GM23338 (cell line): Measurements from ENCODE around the gene ZNF544.

Source experiments
- CREB1 ChIP-seq: fragments of 250-450 bp; sonication (Bioruptor Pico); IDR thresholded peaks from 2 replicates; pipeline ENCODE4 v1.5.0; 2020; ENCODE audit warnings: low read depth, mild to moderate bottlenecking, moderate library complexity
- EZH2 ChIP-seq: fragments of 200-600 bp; sonication (generic); IDR thresholded peaks from one replicate; pipeline ENCODE4 v1.8.0; 2017; ENCODE audit warnings: antibody characterized with exemption, mild to moderate bottlenecking, low read depth; ENCODE audit not compliant: unreplicated experiment
- EZH2phosphoT487 ChIP-seq: fragments of 200-600 bp; sonication (generic); IDR thresholded peaks from one replicate; pipeline ENCODE4 v1.8.1; 2018; ENCODE audit warnings: antibody characterized with exemption; ENCODE audit not compliant: unreplicated experiment
- JUNB ChIP-seq: IDR thresholded peaks from one replicate; pipeline ENCODE4 v1.6.1; 2016; ENCODE audit warnings: antibody characterized with exemption; ENCODE audit not compliant: unreplicated experiment
- NANOG ChIP-seq: IDR thresholded peaks from 2 replicates; pipeline ENCODE4 v1.6.1; 2016; ENCODE audit warnings: antibody characterized with exemption, borderline replicate concordance
- POLR2AphosphoS5 ChIP-seq: IDR thresholded peaks from 2 replicates; pipeline ENCODE4 v1.6.1; 2016; ENCODE audit warnings: antibody characterized with exemption, low read depth
- STAT1 ChIP-seq: IDR thresholded peaks from one replicate; pipeline ENCODE4 v1.6.1; 2016; ENCODE audit warnings: antibody characterized with exemption; ENCODE audit not compliant: unreplicated experiment
- ZNF114 ChIP-seq: fragments of 250-450 bp; sonication (Bioruptor Pico); IDR thresholded peaks from 2 replicates; pipeline ENCODE4 v1.5.0; 2020; ENCODE audit warnings: mild to moderate bottlenecking, moderate library complexity
- ZNF331 ChIP-seq: fragments of 250-450 bp; sonication (Bioruptor Pico); IDR thresholded peaks from 2 replicates; pipeline ENCODE4 v1.5.0; 2020; ENCODE audit warnings: low read depth, mild to moderate bottlenecking, moderate library complexity
- TF ChIP-seq, protein P1 (sequence below), 2 experiments: fragments of 200-600 bp in 1 of 2; sonication (generic) in 1 of 2; conservative IDR thresholded peaks; 2 replicates each; pipeline versions ENCODE4 v1.5.1 to v1.6.1; 2016 to 2017; ENCODE audit warnings: antibody characterized with exemption in 2 of 2, low read depth in 2 of 2, mild to moderate bottlenecking in 2 of 2, moderate library complexity in 1 of 2
- TF ChIP-seq, protein P2 (sequence below): IDR thresholded peaks from one replicate; pipeline ENCODE4 v1.6.1; 2018; ENCODE audit warnings: antibody characterized with exemption; ENCODE audit not compliant: unreplicated experiment
- TF ChIP-seq, protein P3 (sequence below): IDR thresholded peaks from 2 replicates; pipeline ENCODE4 v1.6.1; 2016; ENCODE audit warnings: antibody characterized with exemption

DNA sequence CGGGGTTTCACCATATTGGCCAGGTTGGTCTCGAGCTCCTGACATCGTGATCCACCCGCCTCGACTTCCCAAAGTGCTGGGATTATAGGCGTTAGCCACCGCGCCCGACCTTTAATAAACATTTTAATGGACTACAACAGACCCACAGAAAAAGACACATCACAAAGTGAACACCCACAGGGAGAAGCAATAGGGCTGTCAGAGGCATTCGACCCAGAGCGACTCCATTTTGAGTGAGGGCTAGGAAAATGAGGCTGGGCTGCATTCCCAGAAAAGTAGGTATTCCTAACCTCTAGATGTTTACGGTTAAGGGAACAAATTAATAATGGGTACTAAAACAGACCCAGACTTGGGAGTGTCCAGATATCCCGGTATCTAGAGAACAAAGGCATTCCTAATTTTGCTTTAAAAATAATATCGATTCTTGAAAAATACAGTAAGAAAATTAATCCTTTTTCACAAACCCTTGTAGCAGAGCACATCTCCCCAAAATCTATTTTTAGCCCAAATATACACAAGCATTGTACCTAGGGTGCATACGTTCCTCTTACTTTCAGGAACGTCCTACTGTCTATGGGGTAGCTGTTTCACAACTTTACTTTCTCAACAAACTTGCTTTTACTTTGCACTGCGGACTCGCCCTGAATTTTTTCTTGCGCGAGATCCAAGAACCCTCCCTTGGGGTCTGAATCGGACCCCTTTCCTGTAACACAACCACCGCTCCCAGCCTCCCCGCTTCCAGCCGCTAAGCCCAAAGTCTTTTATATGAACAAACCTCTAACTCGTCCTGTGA is 49.2 kb downstream of the ZNF544 start:
- TF ChIP-seq, protein P1, sequence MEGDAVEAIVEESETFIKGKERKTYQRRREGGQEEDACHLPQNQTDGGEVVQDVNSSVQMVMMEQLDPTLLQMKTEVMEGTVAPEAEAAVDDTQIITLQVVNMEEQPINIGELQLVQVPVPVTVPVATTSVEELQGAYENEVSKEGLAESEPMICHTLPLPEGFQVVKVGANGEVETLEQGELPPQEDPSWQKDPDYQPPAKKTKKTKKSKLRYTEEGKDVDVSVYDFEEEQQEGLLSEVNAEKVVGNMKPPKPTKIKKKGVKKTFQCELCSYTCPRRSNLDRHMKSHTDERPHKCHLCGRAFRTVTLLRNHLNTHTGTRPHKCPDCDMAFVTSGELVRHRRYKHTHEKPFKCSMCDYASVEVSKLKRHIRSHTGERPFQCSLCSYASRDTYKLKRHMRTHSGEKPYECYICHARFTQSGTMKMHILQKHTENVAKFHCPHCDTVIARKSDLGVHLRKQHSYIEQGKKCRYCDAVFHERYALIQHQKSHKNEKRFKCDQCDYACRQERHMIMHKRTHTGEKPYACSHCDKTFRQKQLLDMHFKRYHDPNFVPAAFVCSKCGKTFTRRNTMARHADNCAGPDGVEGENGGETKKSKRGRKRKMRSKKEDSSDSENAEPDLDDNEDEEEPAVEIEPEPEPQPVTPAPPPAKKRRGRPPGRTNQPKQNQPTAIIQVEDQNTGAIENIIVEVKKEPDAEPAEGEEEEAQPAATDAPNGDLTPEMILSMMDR (conservative IDR thresholded peaks at IDR 0.05; ENCODE audit: low read depth in 2 of 2), result no peak
- no peak for TF ChIP-seq JUNB
- no peak for TF ChIP-seq POLR2AphosphoS5
- TF ChIP-seq EZH2phosphoT487, result no peak
- no peak for TF ChIP-seq EZH2
- TF ChIP-seq ZNF114, result no peak
- TF ChIP-seq, protein P2, sequence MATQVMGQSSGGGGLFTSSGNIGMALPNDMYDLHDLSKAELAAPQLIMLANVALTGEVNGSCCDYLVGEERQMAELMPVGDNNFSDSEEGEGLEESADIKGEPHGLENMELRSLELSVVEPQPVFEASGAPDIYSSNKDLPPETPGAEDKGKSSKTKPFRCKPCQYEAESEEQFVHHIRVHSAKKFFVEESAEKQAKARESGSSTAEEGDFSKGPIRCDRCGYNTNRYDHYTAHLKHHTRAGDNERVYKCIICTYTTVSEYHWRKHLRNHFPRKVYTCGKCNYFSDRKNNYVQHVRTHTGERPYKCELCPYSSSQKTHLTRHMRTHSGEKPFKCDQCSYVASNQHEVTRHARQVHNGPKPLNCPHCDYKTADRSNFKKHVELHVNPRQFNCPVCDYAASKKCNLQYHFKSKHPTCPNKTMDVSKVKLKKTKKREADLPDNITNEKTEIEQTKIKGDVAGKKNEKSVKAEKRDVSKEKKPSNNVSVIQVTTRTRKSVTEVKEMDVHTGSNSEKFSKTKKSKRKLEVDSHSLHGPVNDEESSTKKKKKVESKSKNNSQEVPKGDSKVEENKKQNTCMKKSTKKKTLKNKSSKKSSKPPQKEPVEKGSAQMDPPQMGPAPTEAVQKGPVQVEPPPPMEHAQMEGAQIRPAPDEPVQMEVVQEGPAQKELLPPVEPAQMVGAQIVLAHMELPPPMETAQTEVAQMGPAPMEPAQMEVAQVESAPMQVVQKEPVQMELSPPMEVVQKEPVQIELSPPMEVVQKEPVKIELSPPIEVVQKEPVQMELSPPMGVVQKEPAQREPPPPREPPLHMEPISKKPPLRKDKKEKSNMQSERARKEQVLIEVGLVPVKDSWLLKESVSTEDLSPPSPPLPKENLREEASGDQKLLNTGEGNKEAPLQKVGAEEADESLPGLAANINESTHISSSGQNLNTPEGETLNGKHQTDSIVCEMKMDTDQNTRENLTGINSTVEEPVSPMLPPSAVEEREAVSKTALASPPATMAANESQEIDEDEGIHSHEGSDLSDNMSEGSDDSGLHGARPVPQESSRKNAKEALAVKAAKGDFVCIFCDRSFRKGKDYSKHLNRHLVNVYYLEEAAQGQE, result no peak
- TF ChIP-seq CREB1, result no peak
- no peak for TF ChIP-seq NANOG
- TF ChIP-seq ZNF331 (CRISPR knock-in tag), result no peak
- TF ChIP-seq, protein P3, sequence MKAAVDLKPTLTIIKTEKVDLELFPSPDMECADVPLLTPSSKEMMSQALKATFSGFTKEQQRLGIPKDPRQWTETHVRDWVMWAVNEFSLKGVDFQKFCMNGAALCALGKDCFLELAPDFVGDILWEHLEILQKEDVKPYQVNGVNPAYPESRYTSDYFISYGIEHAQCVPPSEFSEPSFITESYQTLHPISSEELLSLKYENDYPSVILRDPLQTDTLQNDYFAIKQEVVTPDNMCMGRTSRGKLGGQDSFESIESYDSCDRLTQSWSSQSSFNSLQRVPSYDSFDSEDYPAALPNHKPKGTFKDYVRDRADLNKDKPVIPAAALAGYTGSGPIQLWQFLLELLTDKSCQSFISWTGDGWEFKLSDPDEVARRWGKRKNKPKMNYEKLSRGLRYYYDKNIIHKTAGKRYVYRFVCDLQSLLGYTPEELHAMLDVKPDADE, result no peak
- no peak for TF ChIP-seq STAT1
